Coronary artery (tissue), 2 donors: Measurements from ENCODE around the gene MYLK.

Experiments used
- DNase-seq: peaks from one replicate; pipeline ENCODE4 v3.0.0-alpha.2; 2017; ENCODE audit warnings: low spot score
- H3K27ac ChIP-seq, 2 donors: fragments of 200-600 bp; sonication (generic); one replicate each; pipeline ENCODE4 v1.5.1; 2016 to 2019
- H3K4me3 ChIP-seq: fragments of 200-600 bp; sonication (generic); 2 replicates; pipeline ENCODE4 v1.5.1; 2016; ENCODE audit warnings: mild to moderate bottlenecking, moderate library complexity
- TF ChIP-seq, protein P1 (sequence below): fragments of 200-600 bp; sonication (generic); IDR thresholded peaks from one replicate; pipeline ENCODE4 v1.5.1; 2019; ENCODE audit warnings: antibody characterized with exemption

Gene MYLK

DNA sequence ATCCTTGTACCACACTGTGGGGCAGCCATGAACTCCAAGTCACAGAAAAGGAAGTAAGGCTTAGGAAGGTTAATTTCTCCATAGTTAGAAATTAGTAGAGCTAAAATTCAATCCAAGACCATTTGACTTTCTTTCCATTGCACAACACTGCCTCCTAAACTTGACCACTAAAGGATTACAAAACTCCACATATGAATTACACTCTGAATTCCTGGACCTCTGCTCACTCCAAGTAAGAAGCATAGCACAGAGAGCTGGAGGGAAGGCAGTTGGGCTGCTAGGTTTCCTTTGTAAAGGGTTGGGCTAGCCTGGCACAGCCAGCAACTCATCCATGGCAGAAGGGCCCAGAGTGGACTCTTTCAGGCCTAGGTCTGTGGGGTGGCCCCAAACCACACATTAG is 134.4 kb downstream of the MYLK start:
- TF ChIP-seq, protein P1, sequence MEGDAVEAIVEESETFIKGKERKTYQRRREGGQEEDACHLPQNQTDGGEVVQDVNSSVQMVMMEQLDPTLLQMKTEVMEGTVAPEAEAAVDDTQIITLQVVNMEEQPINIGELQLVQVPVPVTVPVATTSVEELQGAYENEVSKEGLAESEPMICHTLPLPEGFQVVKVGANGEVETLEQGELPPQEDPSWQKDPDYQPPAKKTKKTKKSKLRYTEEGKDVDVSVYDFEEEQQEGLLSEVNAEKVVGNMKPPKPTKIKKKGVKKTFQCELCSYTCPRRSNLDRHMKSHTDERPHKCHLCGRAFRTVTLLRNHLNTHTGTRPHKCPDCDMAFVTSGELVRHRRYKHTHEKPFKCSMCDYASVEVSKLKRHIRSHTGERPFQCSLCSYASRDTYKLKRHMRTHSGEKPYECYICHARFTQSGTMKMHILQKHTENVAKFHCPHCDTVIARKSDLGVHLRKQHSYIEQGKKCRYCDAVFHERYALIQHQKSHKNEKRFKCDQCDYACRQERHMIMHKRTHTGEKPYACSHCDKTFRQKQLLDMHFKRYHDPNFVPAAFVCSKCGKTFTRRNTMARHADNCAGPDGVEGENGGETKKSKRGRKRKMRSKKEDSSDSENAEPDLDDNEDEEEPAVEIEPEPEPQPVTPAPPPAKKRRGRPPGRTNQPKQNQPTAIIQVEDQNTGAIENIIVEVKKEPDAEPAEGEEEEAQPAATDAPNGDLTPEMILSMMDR, result no peak
- DNase-seq, result no peak
- peak overlapping the region; percentile 58 to 87 for H3K27ac ChIP-seq
- no peak overlapping the region for H3K4me3 ChIP-seq

DNA sequence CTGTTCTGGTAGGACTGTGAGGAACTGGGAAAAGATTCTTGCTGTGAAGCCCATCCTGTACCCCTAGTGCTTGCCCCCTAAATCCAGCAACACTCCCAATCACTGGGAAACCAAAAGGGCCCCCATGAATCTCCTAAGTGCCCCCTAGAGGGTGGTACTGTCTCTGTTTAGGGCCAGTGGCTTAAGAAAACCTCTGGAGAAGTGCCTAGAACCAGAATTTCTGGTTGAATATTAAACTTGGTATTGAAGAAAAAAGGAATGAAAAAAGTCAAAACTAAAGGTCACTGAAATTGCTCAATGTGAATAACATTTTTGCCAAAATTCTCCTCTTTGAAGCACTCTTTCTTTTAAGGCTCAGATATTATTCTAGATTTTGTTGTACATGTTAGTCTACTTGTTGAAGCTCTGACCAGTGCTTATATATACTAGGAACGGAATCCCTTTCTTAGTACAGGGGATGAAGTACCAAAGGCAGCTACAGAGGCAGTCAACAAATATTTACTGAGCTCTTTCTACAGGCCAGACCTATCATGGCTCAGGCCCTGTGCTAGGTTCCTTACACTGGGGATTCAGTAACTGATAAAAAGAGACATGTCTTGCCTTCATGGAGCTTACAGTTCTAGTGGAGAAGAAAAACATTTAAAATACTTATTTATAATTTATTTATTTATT is 138.8 kb downstream of the MYLK start:
- H3K4me3 ChIP-seq, result no peak overlapping the region
- TF ChIP-seq, protein P1, result no peak
- DNase-seq, result no peak
- H3K27ac ChIP-seq, result no peak overlapping the region

- DNase-seq, result no peak
- H3K4me3 ChIP-seq, result no peak overlapping the region
- TF ChIP-seq, protein P1, result no peak
- H3K27ac ChIP-seq, result no peak overlapping the region
These were observed 140.1 kb downstream of the MYLK start for GRCh38 chr3:123744064-123744463.

GRCh38 chr3:123743121-123743520 is 141.0 kb downstream of the MYLK start:
- TF ChIP-seq, protein P1, result no peak
- no peak for DNase-seq
- no peak overlapping the region for H3K4me3 ChIP-seq
- no peak overlapping the region for H3K27ac ChIP-seq

GRCh38 chr3:123741041-123741511 is 143.1 kb downstream of the MYLK start:
- H3K27ac ChIP-seq, result no peak overlapping the region
- no peak overlapping the region for H3K4me3 ChIP-seq
- TF ChIP-seq, protein P1, result no peak
- no peak for DNase-seq

DNA sequence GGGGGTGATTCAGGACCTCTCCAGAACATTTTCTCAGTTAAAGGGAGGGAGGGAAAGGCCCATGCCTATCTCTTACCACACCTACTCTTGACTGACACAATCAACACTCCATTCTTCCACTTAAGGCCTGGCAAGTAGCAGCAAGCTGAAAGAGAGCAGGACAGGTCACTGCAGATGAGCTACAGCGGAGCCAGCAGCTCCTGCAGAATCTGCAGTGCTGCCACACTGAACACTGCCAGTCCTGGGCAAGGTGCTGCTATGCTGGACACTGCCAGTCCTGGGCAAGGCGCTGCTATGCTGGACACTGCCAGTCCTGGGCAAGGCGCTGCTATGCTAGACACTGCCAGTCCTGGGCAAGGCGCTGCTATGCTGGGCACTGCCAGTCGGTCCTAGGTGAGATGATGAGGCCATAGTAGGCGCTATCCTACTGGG is 143.7 kb downstream of the MYLK start:
- TF ChIP-seq, protein P1, result no peak
- no peak overlapping the region for H3K4me3 ChIP-seq
- no peak for DNase-seq
- H3K27ac ChIP-seq, result no peak overlapping the region

- no peak for DNase-seq
- H3K27ac ChIP-seq, result no peak overlapping the region
- TF ChIP-seq, protein P1, result no peak
- no peak overlapping the region for H3K4me3 ChIP-seq
These were observed 144.4 kb downstream of the MYLK start for GRCh38 chr3:123739754-123740153.
